ENCODE measurements around the gene RHOJ.

DNA sequence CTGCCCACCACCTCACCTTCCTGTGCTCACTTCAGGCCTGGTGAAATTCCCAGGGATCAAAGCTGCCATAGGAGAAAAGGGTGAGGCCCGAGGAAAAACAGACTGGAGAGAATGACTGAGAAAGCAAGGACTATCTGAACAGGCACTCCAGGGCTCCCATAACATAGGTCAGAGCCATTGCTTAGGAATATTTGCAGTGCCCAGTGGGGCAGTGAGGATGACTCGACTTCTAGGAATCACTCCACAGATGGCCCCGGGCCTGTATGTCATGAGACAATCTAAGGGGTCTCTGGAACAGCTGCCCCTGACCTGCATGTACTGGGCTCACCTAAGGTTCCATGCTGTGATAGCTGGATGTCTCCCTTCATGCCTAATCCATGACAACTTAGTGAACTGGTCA, 62.9 kb downstream of the RHOJ start:
- TF ChIP-seq, protein P1, sequence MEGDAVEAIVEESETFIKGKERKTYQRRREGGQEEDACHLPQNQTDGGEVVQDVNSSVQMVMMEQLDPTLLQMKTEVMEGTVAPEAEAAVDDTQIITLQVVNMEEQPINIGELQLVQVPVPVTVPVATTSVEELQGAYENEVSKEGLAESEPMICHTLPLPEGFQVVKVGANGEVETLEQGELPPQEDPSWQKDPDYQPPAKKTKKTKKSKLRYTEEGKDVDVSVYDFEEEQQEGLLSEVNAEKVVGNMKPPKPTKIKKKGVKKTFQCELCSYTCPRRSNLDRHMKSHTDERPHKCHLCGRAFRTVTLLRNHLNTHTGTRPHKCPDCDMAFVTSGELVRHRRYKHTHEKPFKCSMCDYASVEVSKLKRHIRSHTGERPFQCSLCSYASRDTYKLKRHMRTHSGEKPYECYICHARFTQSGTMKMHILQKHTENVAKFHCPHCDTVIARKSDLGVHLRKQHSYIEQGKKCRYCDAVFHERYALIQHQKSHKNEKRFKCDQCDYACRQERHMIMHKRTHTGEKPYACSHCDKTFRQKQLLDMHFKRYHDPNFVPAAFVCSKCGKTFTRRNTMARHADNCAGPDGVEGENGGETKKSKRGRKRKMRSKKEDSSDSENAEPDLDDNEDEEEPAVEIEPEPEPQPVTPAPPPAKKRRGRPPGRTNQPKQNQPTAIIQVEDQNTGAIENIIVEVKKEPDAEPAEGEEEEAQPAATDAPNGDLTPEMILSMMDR (conservative IDR thresholded peaks at IDR 0.05 in 1 of 2, IDR thresholded peaks at IDR 0.05 in 1 of 2; ENCODE audit: extremely low read depth in 1 of 2, insufficient read depth in 1 of 2, low read depth in 1 of 2, low read length in 2 of 2) = no peak
- TF ChIP-seq EZH2 (IDR thresholded peaks at IDR 0.05; ENCODE audit: borderline replicate concordance, low read length) = no peak

All from mammary epithelial cell (primary cell).